Cardiac muscle cell (in vitro differentiated cells and primary cell): ENCODE data around the gene PSTPIP1. TPM values are rescaled to one million over a fixed set of nuclear protein-coding genes. Genes with fewer than 3 reads are reported as not detected.
A peak's percentile ranks its signal among the peaks of the same experiment; 100 is the strongest.

Source experiments
- DNase-seq, 2 donors: peaks; one replicate each; pipeline versions ENCODE4 v3.0.0 to v3.0.0-alpha.2; 2010 to 2017; ENCODE audit warnings: low read depth in 1 of 2, low spot score in 1 of 2
- H3K27ac ChIP-seq: fragments of 200-600 bp; sonication (generic); 2 replicates; pipeline ENCODE4 v1.5.1; 2016
- H3K27me3 ChIP-seq: fragments of 200-600 bp; sonication (generic); 2 replicates; pipeline ENCODE4 v1.6.0; 2016; ENCODE audit warnings: control low read depth
- H3K36me3 ChIP-seq: fragments of 200-600 bp; sonication (generic); 2 replicates; pipeline ENCODE4 v1.5.1; 2016; ENCODE audit warnings: control low read depth
- H3K4me1 ChIP-seq: fragments of 200-600 bp; sonication (generic); 2 replicates; pipeline ENCODE4 v1.8.1; 2017; ENCODE audit warnings: low read depth, mild to moderate bottlenecking, mixed run types
- H3K4me3 ChIP-seq: fragments of 200-600 bp; sonication (generic); 2 replicates; pipeline ENCODE4 v1.5.1; 2016; ENCODE audit warnings: mild to moderate bottlenecking
- H3K9me3 ChIP-seq: fragments of 200-600 bp; sonication (generic); 2 replicates; pipeline ENCODE4 v1.5.1; 2017; ENCODE audit warnings: low read depth, mild to moderate bottlenecking, control low read depth
- CTCF ChIP-seq: IDR thresholded peaks from 2 replicates; pipeline ENCODE4 v1.5.1; 2012; ENCODE audit warnings: low read depth, mild to moderate bottlenecking, low read length
- polyA plus RNA-seq: library from polyadenylated mRNA; unstranded; fragments of >200 nt; fragmentation: Nextera tagmentation; extraction: Ambion mirVana; gene quantifications from 2 replicates; pipeline ENCODE4 v1.2.1, GENCODE V29; 2016
- total RNA-seq: library from RNA; depleted of rRNA; stranded (reverse); fragments of >200 nt; gene quantifications from 2 replicates; pipeline ENCODE4 v1.2.3, GENCODE V29; 2016

Gene PSTPIP1
- total and polyA plus RNA-seq, 2 experiments from 2014 or later = 0.26 to 0.63 TPM

GRCh38 chr15:76967067-76967466, 27.9 kb upstream of the PSTPIP1 start:
- no peak for DNase-seq
- no peak overlapping the region for H3K4me3 ChIP-seq
- no peaks in the 10 kb centered on the region for H3K9me3 ChIP-seq
- no peaks in the 10 kb centered on the region for H3K4me1 ChIP-seq
- no peak overlapping the region for H3K27ac ChIP-seq
- no peak for TF ChIP-seq CTCF
- H3K36me3 ChIP-seq = no peaks in the 10 kb centered on the region
- no peaks in the 10 kb centered on the region for H3K27me3 ChIP-seq

- Histone ChIP-seq H3K36me3 (no peaks in the 10 kb centered on the region), H3K27ac (no peak overlapping the region), H3K4me3 (no peak overlapping the region), H3K9me3 (no peaks in the 10 kb centered on the region), H3K4me1 (no peaks in the 10 kb centered on the region), H3K27me3 (no peaks in the 10 kb centered on the region)
- TF ChIP-seq CTCF = no peak
- DNase-seq = peak in 1 of 2 donors; percentile 22
These were observed 26.6 kb upstream of the PSTPIP1 start for GRCh38 chr15:76968306-76968705.

GRCh38 chr15:76972389-76973361, 22.3 kb upstream of the PSTPIP1 start:
- Histone ChIP-seq H3K27ac (no peak overlapping the region), H3K4me3 (no peak overlapping the region), H3K9me3 (no peaks in the 10 kb centered on the region), H3K36me3 (no peaks in the 10 kb centered on the region), H3K27me3 (no peaks in the 10 kb centered on the region), H3K4me1 (no peaks in the 10 kb centered on the region)
- peak in 1 of 2 donors; percentile 79 for DNase-seq
- no peak for TF ChIP-seq CTCF

- no peak overlapping the region for H3K4me3 ChIP-seq
- TF ChIP-seq CTCF = peak; percentile 78
- no peaks in the 10 kb centered on the region for H3K27me3 ChIP-seq
- no peaks in the 10 kb centered on the region for H3K9me3 ChIP-seq
- no peaks in the 10 kb centered on the region for H3K36me3 ChIP-seq
- H3K4me1 ChIP-seq = no peaks in the 10 kb centered on the region
- peak; percentile 51 to 72 for DNase-seq
- no peak overlapping the region for H3K27ac ChIP-seq
These were observed 21.6 kb upstream of the PSTPIP1 start for GRCh38 chr15:76973362-76973743.

- no peaks in the 10 kb centered on the region for H3K27me3 ChIP-seq
- no peaks in the 10 kb centered on the region for H3K36me3 ChIP-seq
- TF ChIP-seq CTCF = no peak
- H3K4me1 ChIP-seq = no peaks in the 10 kb centered on the region
- H3K4me3 ChIP-seq = no peak overlapping the region
- no peaks in the 10 kb centered on the region for H3K9me3 ChIP-seq
- no peak overlapping the region for H3K27ac ChIP-seq
- no peak for DNase-seq
These were observed 21.0 kb upstream of the PSTPIP1 start for GRCh38 chr15:76973906-76974305.
